Transverse colon (tissue), 3 donors: ENCODE measurements around the gene OR10G8.

ENCODE experiments used
- CTCF ChIP-seq, 5 experiments: fragments of 200-600 bp in 3 of 5; fragments of 450-650 bp in 2 of 5; sonication (generic) in 3 of 5; IDR thresholded peaks; 1 replicate in 2 of 5; 2 replicates in 3 of 5; pipeline ENCODE4 v1.5.1; 2016 to 2017; ENCODE audit warnings: antibody characterized with exemption in 5 of 5, inconsistent platforms in 3 of 5, mild to moderate bottlenecking in 2 of 5, moderate library complexity in 1 of 5
- POLR2A ChIP-seq: fragments of 450-650 bp; IDR thresholded peaks from one replicate; pipeline ENCODE4 v1.6.1; 2016; ENCODE audit warnings: antibody characterized with exemption, mild to moderate bottlenecking, moderate library complexity

DNA sequence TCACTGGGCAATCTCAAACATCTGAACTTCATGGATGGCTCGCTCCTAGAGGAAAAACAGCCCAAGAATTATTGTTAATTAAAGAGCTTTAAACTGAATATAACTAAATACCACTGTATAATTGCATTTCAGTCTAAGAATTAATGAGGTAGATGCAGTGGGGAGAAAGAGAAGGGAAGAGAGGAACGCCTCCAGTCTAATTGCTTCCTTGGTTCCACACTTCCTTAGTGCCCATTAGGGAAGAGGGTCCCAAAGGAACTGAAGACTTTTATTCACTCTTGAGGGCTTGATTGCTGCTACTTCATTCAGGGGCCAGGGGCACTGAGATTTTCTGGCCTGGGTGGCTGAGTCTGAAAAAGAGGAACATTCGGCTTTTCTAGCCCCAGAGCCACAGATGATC lies 26.4 kb downstream of the OR10G8 start:
- no peak for TF ChIP-seq CTCF (IDR thresholded peaks at IDR 0.05)
- TF ChIP-seq POLR2A, result no peak
